ENCODE results near the gene DNAJC7. TPM values are rescaled to one million over a fixed set of nuclear protein-coding genes. Genes with fewer than 3 reads are reported as not detected.

Gene DNAJC7
- total RNA-seq, 1 experiment from 2014 or later = 72.0 TPM

DNA sequence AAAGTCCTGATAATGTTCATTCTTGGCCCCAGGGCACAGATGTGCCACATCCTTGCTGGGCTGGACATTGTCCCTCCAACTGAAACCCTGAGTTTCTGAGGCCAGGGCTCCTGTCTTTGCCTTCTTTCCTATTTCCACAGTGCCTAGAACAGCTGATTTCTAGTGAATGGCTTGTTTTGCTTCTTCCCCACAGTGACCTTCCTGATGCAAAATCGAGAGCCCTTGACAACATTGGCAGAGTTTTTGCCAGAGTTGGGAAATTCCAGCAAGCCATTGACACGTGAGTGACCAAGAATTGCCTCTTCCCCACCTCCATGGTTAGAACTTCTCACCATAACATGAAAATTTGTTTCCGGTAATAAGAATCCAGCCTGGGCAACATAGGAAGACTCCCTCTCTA, 72.3 kb downstream of the DNAJC7 start:
- ChIA-PET POLR2A (interaction anchor here (0.7 kb wide), 1 partner anchor 19 kb away, joined by 3 read pairs; no protein-coding TSS in a partner anchor), CTCF (no interaction called here)
- Histone ChIP-seq H3K27ac (ENCODE audit: low read length) (no peak overlapping the region), H3K27me3 (ENCODE audit: control insufficient read depth, insufficient read depth, low read length) (no peaks in the 10 kb centered on the region), H3K36me3 (ENCODE audit: control insufficient read depth, insufficient read depth, low read length) (no peaks in the 10 kb centered on the region), H3K4me3 (ENCODE audit: low read depth in 2 of 2, low read length in 2 of 2) (no peak overlapping the region), H3K9me3 (ENCODE audit: control insufficient read depth, insufficient read depth, low read depth, low read length) (no peaks in the 10 kb centered on the region), H3K4me1 (ENCODE audit: control insufficient read depth, insufficient read depth, low read length) (no peaks in the 10 kb centered on the region)
- ATAC-seq = no peak
- no TSS peak for BruUV-seq (replicated peaks)
- intact Hi-C loops (cut with micrococcal nuclease; ENCODE audit: unreplicated experiment) = no loop called here
- TF ChIP-seq, protein P1, sequence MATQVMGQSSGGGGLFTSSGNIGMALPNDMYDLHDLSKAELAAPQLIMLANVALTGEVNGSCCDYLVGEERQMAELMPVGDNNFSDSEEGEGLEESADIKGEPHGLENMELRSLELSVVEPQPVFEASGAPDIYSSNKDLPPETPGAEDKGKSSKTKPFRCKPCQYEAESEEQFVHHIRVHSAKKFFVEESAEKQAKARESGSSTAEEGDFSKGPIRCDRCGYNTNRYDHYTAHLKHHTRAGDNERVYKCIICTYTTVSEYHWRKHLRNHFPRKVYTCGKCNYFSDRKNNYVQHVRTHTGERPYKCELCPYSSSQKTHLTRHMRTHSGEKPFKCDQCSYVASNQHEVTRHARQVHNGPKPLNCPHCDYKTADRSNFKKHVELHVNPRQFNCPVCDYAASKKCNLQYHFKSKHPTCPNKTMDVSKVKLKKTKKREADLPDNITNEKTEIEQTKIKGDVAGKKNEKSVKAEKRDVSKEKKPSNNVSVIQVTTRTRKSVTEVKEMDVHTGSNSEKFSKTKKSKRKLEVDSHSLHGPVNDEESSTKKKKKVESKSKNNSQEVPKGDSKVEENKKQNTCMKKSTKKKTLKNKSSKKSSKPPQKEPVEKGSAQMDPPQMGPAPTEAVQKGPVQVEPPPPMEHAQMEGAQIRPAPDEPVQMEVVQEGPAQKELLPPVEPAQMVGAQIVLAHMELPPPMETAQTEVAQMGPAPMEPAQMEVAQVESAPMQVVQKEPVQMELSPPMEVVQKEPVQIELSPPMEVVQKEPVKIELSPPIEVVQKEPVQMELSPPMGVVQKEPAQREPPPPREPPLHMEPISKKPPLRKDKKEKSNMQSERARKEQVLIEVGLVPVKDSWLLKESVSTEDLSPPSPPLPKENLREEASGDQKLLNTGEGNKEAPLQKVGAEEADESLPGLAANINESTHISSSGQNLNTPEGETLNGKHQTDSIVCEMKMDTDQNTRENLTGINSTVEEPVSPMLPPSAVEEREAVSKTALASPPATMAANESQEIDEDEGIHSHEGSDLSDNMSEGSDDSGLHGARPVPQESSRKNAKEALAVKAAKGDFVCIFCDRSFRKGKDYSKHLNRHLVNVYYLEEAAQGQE (IDR thresholded peaks at IDR 0.05; ENCODE audit: insufficient read depth in 1 of 2, low read depth in 2 of 2, low read length in 1 of 2) = no peak
- TF ChIP-seq POLR2AphosphoS5 (IDR thresholded peaks at IDR 0.05; ENCODE audit: low read depth, low read length) (no peak), SIN3A (IDR thresholded peaks at IDR 0.05; ENCODE audit: borderline replicate concordance, insufficient read depth, low read depth, low read length) (no peak), TCF7L2 (IDR thresholded peaks at IDR 0.05; ENCODE audit: low read depth, low read length) (no peak)
- TF ChIP-seq, protein P2, sequence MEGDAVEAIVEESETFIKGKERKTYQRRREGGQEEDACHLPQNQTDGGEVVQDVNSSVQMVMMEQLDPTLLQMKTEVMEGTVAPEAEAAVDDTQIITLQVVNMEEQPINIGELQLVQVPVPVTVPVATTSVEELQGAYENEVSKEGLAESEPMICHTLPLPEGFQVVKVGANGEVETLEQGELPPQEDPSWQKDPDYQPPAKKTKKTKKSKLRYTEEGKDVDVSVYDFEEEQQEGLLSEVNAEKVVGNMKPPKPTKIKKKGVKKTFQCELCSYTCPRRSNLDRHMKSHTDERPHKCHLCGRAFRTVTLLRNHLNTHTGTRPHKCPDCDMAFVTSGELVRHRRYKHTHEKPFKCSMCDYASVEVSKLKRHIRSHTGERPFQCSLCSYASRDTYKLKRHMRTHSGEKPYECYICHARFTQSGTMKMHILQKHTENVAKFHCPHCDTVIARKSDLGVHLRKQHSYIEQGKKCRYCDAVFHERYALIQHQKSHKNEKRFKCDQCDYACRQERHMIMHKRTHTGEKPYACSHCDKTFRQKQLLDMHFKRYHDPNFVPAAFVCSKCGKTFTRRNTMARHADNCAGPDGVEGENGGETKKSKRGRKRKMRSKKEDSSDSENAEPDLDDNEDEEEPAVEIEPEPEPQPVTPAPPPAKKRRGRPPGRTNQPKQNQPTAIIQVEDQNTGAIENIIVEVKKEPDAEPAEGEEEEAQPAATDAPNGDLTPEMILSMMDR (IDR thresholded peaks at IDR 0.05) = no peak
- in situ Hi-C loops (cut with HindIII; ENCODE audit: low pct_unique_long_range_greater_than_20kb, low sequenced_read_pairs) = no loop called here
- DNase-seq (ENCODE audit: low read depth, low spot score) = no peak

DNA sequence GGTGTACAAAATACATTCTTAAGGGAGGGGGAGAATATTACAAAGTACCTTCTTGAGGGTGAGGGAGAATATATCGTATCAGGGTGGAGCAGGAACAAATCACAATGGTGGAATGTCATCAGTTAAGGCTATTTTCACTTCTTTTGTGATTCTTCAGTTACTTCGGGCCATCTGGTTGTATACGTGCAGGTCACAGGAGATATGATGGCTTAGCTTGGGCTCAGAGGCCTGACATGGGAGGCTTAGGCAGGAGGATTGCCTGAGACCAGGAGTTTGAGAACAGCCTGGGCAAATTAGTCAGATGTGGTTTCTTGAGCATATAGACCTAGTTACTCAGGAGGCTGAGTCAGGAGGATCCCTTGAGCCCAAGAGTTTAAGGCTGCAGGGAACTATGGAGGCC, 73.7 kb downstream of the DNAJC7 start:
- DNase-seq (ENCODE audit: low read depth, low spot score) (no peak), ATAC-seq (no peak)
- Histone ChIP-seq H3K36me3 (ENCODE audit: control insufficient read depth, insufficient read depth, low read length) (no peaks in the 10 kb centered on the region), H3K27ac (ENCODE audit: low read length) (no peak overlapping the region), H3K4me3 (ENCODE audit: low read depth in 2 of 2, low read length in 2 of 2) (no peak overlapping the region), H3K4me1 (ENCODE audit: control insufficient read depth, insufficient read depth, low read length) (no peaks in the 10 kb centered on the region), H3K27me3 (ENCODE audit: control insufficient read depth, insufficient read depth, low read length) (no peaks in the 10 kb centered on the region), H3K9me3 (ENCODE audit: control insufficient read depth, insufficient read depth, low read depth, low read length) (no peaks in the 10 kb centered on the region)
- intact Hi-C loops (cut with micrococcal nuclease; ENCODE audit: unreplicated experiment) = no loop called here
- BruUV-seq (replicated peaks) = no TSS peak
- no peak for TF ChIP-seq TCF7L2 (IDR thresholded peaks at IDR 0.05; ENCODE audit: low read depth, low read length)
- TF ChIP-seq, protein P1 (IDR thresholded peaks at IDR 0.05; ENCODE audit: insufficient read depth in 1 of 2, low read depth in 2 of 2, low read length in 1 of 2) = no peak
- no peak for TF ChIP-seq SIN3A (IDR thresholded peaks at IDR 0.05; ENCODE audit: borderline replicate concordance, insufficient read depth, low read depth, low read length)
- TF ChIP-seq, protein P2 (IDR thresholded peaks at IDR 0.05) = no peak
- no peak for TF ChIP-seq POLR2AphosphoS5 (IDR thresholded peaks at IDR 0.05; ENCODE audit: low read depth, low read length)
- in situ Hi-C loops (cut with HindIII; ENCODE audit: low pct_unique_long_range_greater_than_20kb, low sequenced_read_pairs) = no loop called here
- POLR2A ChIA-PET = no interaction called here
- CTCF ChIA-PET = no interaction called here
